ENCODE data around the gene AKAIN1.

The AKAIN1 gene

GRCh38 chr18:5093902-5094301, 103.2 kb downstream of the AKAIN1 start:
- Histone ChIP-seq H3K4me1 (ENCODE audit: insufficient read depth, poor library complexity, severe bottlenecking) (no peaks in the 10 kb centered on the region), H3K27ac (ENCODE audit: poor library complexity, severe bottlenecking) (no peak overlapping the region), H3K36me3 (ENCODE audit: low read depth) (no peaks in the 10 kb centered on the region), H3K4me3 (ENCODE audit: severe bottlenecking) (no peak overlapping the region), H3K27me3 (ENCODE audit: insufficient read depth, poor library complexity, severe bottlenecking) (no peaks in the 10 kb centered on the region), H3K9me3 (ENCODE audit: severe bottlenecking) (no peaks in the 10 kb centered on the region)
- DNase-seq (ENCODE audit: low spot score) = no peak
- no peak for TF ChIP-seq CTCF (IDR thresholded peaks at IDR 0.05; ENCODE audit: poor library complexity, severe bottlenecking)
- ATAC-seq (ENCODE audit: low read depth) = no peak

All from RWPE2 (cell line).